GM13977 (cell line): ENCODE results near the gene UNC5B.

Experiments used
- DNase-seq: peaks from one replicate; pipeline ENCODE4 v3.0.0; 2012; ENCODE audit warnings: low spot score
- CTCF ChIP-seq: IDR thresholded peaks from 2 replicates; pipeline ENCODE4 v1.5.1; 2012; ENCODE audit warnings: mild to moderate bottlenecking, control low read depth; ENCODE audit not compliant: insufficient read depth; ENCODE audit errors: extremely low read depth, missing control alignments
- in situ Hi-C: fragments of 300-500 bp; cut with MboI; formaldehyde crosslinking; loops from one replicate; pipeline ENCODE4 v1.12.0; 2022; ENCODE audit warnings: low sequenced_read_pairs, low pct_unique_long_range_greater_than_20kb, mixed read lengths, inconsistent platforms; ENCODE audit not compliant: unreplicated experiment

The UNC5B gene

GRCh38 chr10:71234004-71234894 is 21.9 kb downstream of the UNC5B start:
- no peak for TF ChIP-seq CTCF
- no peak for DNase-seq
- in situ Hi-C loops: no loop called here

GRCh38 chr10:71234970-71235685 is 22.8 kb downstream of the UNC5B start:
- no peak for TF ChIP-seq CTCF
- in situ Hi-C loops: no loop called here
- no peak for DNase-seq

GRCh38 chr10:71235808-71236207 is 23.4 kb downstream of the UNC5B start:
- in situ Hi-C loops: no loop called here
- TF ChIP-seq CTCF: no peak
- DNase-seq: no peak

GRCh38 chr10:71236286-71236685 is 23.9 kb downstream of the UNC5B start:
- DNase-seq: no peak
- in situ Hi-C loops: no loop called here
- TF ChIP-seq CTCF: no peak

- no peak for TF ChIP-seq CTCF
- in situ Hi-C loops: no loop called here
- no peak for DNase-seq
Measured at GRCh38 chr10:71236822-71237682, 24.7 kb downstream of the UNC5B start.
